NCI-H2227 treated with DMSO at 0.1 percent for 48 hours (cell line): ENCODE results near the gene SMARCAD1.
"Not testable (repeated sequence)": the region's sequence is repeated elsewhere in the genome, so short reads cannot be mapped to it uniquely, and the experiment has no call there.

Experiments used
- DNase-seq: peaks from one replicate; lab custom pipeline; 2025; lab: John Stamatoyannopoulos, UW

SMARCAD1 gene

DNA sequence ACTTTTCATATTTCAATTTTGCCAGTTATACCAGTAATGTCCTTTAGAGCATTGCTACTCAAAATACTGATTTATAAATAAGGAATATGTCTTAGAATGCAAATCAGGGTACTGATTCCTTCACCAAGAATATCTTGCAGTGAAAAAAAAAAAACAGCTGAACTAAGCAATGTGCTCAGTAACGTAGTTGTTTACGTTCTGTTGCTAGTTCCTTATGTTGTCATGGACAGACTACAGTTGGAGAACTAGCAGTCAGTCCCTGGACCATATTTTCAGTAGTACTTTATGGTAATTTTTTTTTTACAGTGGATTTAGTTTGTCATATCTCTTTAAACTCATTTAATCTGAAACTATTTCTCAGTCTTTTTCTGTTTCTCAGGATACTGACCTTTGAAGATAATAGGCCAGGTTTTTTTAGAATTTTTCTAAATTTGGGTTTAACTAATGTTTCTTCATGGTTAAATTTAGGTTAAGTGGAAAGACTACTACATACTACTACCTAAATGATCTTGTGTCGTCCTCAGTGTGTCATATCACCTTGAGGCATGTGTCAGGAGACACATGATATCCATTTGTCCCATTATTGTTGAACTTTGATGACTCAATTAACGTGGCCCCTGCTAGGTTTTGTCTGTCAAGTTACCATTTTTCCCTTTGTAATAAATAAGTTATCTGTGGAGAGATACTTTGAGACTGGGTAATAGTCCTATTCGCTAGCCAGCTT, 21.0 kb downstream of the SMARCAD1 start:
- DNase-seq: no peak

DNA sequence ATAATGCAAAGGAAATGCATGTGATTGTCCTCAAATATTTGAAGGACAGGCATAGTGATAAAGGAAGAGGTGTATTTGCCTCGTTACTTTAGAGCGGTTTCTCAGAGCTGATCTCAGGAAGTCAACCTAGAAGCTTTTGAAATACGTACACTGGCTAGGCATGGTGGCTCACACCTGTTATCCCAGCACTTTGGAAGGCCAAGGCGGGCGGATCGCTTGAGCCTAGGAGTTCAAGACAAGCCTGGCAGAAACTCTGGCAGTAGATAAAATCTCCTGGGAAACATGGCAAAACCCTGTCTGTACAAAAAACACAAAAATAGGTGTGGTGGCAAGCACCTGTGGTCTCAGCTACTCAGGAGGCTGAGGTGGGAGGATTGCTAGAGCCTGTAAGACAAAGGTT, 24.9 kb downstream of the SMARCAD1 start:
- no peak for DNase-seq

DNA sequence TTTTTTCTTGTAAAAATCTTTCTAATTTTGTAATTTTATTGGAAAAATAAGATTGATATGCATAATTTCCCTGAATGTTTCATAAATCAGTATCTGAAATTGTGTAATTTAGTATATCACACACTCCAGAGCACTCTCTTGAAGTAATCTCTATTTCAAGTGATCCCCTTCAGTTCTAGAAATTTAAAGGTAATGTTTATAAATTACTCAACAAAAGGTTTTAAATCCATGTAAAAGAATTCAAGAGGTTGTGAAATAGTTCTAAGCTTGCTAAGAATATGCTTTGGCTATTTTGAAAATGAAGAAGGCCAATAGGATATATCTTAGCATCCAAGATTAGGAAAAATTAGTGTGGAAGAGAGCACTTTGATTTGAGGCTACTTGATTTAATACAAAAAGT, 28.2 kb downstream of the SMARCAD1 start:
- DNase-seq: no peak

DNA sequence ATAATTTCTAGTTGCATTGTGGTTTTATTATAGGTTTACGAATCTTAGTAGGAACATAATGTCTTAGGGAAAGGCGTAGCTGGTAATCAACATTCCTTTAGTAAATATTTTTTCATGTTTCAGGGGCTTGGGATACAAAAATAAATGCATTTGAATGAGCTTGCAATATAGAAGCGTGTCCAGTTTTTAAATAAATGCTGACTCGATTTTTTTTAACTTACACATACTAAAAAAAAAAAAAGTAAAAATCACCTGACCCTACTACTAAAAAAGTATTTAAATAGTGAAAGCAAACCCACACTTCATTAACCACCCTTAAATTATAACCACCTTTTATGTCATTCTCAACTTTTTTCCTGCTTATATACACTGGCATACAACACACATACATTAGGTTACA, 29.6 kb downstream of the SMARCAD1 start:
- no peak for DNase-seq

DNA sequence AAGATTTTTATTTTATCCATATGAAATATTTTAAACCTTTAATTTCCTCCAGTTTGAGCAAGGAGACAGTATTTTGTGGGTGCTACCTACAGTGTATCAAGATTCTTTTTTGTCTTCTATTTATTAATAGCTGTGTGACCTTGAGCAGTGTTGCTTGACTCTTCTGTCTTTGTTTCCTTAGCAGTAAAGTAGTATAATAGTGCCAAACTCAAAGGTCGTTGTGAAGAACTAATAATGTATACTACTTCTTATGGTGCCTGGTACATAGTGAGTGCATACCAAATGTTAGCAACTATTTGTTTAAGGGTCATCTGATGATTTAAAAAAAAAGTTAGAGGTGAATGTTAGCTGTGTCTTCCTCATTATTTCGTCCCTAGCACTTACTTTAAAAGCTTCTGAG, 30.5 kb downstream of the SMARCAD1 start:
- DNase-seq: no peak

DNA sequence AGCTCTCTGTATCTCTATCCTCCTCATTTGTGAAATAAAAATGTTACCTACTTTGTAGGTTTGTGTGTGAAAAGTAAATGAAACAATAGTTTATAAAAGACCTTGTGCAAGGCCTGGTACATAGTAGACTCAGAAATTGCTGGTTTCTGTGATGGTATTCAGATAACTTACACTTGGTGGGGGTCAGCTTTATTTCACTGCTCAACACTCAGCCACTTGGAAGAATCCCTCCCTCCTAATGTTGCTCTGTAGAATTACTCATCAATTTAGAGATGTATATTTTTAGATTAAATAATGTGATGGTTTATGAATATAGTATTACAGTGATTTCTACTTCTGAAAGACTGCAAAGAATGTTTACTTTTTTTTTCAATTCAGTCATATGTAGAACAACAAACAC, 32.7 kb downstream of the SMARCAD1 start:
- DNase-seq: no peak

DNA sequence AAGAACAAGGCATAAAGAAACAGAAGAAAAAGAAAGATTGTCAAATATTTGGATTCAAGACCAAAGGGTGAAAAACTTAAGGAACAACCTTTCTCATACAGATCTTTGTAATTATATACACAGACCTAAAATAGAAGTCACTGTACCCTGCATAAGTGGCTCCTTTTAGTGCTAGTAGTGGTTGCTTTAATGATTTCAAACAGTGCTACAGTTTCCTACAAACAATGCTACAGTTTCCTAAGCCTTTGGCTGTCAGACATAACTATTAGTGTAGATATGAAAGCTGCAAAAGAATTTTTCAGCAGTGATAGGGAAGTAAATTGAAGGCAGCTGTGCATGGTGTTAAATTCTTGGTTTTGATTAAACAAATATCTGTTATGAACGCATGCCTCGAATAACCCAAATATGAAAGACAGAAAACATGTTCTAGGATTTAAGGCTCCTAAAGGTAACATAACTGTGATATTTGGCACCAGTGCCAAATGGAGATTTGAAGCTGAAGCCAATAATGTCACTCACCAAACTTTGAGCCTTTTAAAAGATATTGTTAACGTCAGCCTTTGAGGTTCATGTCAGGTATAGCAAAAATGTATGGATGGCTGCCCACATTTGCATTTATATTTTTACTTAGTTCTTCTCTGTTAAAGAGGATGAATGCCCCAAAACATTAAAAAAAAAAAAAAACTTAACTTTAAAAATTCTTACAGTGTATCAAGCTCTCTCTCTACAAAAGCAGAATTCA, 36.6 kb downstream of the SMARCAD1 start:
- no peak for DNase-seq

DNA sequence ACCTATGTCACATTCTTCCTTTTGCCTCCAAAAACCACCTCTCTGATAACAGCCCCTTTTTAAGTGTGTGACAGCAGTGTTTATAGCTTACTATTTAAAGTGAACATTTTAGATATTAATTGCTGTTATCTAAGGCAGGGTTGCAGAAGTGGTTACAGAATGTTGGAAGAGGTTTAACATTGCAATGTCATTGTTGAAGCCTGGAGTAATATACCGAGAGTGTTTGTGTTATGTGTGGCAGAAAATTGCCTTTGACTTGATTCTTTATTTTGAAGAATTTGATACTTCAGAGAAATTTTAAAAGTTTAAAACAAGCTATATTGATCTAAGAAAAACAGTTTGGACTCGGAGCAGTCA, 37.1 kb downstream of the SMARCAD1 start:
- no peak for DNase-seq

DNA sequence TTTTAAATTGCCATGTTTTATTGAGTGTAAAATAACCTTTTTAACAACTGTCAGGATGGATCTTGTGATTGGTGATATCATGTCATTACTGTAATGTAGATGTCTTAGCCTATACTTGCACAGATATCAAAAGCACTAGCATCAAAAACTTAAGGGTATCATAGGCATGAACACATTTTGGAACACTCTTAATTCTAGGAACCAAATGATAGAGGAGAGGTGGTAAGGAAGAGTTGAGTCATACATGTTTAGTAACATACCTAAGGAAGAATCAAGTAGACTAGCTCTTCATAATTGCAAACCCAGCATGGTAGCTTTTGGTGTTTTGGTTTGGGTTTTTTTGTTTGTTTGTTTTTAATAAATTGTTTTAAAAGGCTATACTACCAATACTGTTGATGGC, 43.4 kb downstream of the SMARCAD1 start:
- no peak for DNase-seq

DNA sequence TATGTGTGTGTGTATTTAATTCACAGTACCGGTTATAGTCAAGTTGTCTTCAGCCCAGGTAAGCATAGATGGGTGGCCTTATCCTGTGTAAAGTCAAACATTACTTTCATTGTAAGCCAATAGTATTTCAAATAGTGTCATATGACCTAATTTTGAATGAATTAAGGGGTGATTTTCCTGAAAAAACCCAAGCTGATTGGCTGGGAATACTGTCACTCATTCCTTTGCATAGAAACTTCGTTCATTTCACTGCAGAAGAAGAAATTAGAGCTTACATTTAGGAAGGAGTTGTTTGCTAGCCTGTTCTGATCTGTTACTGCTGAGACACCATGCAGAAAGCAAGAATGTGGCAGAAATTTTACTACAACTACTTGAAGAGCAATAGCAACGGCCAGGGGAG, 45.4 kb downstream of the SMARCAD1 start:
- no peak for DNase-seq

DNA sequence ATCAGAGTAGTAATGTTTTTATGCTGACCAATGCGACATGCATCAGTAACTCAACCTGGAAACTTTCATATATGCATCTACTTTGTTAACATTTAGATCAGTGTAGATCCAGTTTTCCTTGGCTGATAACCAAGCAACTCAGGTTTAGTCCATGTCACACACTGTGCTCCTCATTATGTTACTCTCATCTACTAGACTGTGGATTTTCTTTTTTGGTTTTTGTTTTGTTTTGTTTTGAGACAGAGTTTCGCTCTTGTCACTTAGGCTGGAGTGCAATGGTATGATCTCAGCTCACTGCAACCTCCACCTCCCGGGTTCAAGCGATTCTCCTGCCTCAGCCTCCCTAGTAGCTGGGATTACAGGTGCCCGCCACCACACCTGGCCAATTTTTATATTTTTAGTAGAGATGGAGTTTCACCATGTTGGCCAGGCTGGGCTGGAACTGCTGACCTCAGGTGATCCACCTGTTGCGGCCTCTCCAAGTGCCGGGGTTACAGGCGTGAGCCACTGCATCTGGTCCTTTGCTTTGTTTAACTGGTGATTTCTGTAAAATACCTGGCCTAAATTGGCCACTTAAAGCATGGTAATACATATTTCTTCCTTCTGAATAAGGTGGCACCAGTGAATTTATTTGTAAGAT, 48.6 kb downstream of the SMARCAD1 start:
- DNase-seq: no peak

DNA sequence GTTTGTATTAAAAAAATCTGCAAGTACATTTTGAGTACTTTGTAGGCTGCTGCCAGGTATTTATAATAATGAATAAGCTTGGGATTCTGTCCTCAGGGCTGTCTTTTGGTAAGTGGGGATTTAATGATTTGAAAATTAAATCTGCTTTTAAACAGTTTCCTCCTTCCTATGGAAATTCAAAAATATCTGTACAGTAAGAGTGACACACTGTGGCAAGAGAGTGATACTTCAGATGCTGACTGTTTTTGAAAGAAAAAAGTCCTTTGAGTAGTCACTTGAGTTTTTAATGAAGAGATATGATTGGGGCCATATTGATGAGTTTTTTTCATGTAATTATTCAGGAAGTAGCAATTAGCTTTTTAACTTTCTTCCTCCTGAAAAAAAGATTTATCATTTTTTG, 49.2 kb downstream of the SMARCAD1 start:
- DNase-seq: no peak

DNA sequence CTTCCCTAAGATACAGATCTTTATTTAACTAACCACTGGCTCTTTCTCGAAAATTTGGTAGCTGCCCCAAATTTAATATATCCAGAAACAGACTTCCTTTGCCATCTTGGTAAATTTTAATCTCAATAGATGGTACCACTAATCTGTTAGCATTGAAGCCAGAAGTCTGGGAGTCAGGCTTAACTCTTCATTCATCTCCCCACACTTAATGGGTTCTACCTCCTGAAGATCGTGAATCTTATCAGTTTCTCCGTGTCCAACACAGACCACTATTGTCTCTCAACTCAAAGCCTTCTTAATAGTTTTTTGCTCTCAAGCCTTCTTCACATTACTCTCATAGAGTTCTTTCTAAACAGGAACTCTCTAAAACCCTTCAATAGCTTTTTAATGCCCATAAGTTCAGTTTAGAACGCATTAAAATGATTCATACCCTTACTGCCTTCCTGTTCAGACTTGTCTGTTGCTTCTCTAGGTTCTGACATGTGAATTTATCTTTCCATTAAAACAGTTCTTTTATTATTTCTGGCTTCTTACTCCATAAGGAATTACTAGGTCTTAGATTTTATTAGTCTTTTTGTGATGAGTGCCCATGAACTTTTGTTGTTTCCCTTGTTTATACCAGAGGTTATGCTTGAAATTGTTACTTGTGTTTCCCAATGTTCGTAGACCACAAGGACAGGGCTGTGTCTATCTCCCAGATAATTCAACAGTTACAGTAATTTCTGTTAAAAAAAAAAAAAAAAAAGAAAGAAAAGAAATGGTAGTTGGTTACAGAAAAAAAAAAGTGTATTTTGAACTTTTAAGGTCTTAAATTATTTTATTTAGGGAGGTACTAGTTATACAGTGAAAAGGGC, 54.7 kb downstream of the SMARCAD1 start:
- no peak for DNase-seq

DNA sequence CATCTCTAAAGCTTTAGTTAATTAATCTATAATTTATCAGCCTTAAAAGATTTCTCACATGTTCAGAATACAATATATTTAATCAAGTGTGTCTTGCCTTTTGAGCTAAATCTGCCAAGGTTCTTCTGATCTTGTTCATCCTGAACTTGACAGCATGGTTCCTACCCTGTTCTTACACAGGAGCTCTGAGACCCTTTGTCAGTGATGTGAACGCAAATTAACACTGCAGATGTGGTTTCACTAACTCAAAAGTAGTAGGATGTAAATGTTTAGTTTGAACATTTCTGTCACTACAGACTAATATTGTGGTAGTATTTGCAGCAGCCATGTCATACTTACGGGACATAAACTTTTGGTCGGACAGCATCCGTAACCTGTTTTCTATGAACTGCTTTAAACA, 59.4 kb downstream of the SMARCAD1 start:
- no peak for DNase-seq

DNA sequence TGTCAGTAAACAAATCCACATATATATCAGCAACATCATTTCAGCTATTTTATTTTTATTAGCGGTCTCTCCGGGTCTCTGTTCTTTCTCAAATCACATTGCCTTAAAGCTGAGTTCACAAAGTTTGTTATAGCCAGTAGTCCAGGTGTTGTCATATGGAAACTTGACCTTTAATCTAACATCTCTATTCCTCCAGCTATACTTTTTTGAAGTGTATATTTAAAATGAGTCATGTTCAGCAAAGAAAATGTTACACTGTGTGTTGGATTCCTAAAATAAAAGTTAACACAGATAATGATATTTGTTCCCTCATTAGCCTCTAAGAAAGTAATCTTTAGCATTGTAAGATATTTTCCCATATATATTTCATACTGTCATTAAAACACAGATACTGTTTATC, 63.6 kb downstream of the SMARCAD1 start:
- DNase-seq: no peak

DNA sequence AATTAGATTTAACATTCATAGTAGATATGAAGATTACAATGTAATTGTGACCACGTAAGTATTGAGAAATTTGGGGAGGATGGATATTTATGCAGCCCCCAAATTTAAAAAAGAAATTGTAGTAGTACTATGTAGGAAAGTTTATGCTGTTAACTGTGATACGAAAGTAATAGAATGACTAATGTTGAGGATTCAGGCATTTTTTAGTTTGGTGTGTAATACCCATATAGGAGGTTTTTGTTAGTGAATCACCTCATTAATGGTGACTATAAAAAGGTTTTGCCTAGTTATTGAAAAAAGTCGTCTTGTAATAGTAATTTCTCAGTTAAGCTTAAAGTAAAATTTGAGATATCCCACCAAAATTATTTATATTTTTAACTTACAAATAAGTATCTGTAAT, 67.2 kb downstream of the SMARCAD1 start:
- no peak for DNase-seq

DNA sequence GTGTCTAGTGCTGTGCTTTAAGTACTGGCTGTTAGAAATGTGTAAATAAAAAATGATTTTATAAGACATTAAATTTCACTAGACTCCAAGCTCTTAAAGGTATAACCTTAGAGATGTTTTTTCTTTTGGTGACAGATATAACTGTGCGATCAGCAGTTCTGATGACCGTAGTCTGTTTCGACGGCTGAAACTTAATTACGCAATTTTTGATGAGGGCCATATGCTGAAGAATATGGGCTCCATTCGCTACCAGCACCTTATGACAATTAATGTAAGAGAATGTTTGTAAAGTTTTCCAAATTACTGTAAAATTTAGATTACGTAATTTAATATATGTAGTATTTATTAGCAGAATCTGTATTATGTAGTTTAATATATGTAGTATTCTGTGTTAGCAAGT, 68.5 kb downstream of the SMARCAD1 start:
- no peak for DNase-seq

DNA sequence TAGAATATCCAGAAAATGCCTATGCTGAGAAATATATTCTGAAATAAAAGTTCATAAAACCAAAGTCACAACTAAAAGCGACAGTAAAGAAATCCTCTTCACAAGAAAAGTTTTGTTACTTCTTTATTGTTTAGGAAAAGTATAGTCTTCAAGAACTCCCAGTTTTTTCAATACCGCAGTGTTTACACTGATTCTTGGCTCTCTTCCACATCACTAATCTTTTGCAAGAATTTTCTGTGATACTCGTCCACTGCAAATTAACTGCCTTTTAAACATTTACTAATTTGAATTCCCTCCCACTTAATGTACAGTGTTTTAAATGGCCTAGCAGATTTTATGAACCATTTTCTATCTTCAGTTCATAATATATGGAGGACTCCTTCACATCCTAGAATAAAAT, 69.9 kb downstream of the SMARCAD1 start:
- no peak for DNase-seq

DNA sequence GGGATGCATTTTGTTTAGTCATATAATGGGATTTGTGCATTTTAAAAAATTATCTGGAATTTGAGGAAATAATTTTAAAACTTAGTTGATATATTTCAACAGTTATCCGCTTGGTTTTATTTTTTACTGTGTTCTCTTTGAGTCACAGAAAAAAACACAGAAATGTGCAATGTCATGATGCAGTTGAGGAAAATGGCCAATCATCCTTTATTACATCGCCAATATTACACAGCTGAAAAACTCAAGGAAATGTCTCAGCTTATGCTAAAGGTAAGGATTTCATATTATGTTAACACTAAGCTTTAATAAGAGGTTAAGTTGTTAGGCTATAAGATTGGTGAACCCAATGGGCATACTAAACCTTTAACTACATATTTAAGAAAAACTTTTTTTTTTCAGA, 71.1 kb downstream of the SMARCAD1 start:
- no peak for DNase-seq

DNA sequence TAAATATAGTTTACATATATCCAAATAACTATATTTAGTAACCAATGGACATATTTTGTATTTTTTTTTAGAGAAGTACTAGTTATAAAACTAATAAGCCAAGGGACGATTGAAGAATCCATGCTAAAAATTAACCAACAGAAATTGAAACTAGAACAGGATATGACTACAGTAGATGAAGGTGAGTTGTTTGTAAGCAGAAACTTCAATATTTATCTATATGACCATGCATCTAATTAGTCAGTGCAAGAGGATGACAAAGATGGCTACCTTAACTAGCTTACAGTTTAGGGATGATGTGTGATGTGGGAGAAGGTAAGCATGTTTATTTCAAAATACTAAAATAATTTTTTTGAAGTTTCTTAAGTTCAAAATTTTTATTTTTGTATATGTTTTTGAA, 77.2 kb downstream of the SMARCAD1 start:
- no peak for DNase-seq

DNA sequence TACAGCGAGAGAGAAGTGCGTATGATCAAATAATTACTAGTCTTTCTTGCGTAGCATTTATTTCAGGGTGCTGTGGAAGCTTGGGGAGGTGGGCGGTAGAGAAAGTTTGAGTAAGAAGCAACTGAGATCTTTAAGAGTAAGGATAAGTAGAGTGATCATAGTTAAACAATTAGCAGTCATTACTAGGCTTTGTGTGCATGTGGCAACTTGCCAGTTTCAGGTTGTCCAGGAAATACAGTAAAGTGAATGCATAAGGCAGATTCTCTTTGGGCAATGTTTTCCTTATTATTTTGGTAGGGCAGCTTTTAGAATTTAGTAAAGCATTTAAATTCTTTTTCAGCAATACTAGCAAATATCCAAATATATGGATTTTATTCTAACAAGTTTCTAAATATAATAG, 78.0 kb downstream of the SMARCAD1 start:
- no peak for DNase-seq

DNA sequence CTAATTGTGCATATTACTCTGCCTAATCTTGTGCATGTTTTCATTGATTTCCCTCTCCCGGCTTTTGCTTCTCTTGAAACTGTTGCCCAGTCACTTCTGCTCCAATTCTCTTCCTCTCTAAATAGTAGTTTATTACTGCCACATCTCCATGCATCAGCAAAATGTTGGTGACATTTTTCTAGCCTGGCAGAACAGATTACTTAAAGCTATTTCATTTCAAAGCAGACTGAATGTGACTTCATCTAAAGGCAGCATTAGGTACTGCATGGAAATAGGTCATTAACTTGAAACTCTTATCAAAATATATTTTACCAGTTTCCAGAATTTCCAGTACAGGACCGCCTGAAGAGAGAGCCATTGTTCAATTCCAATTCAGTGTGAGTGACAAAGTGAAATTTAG, 82.6 kb downstream of the SMARCAD1 start:
- no peak for DNase-seq

DNA sequence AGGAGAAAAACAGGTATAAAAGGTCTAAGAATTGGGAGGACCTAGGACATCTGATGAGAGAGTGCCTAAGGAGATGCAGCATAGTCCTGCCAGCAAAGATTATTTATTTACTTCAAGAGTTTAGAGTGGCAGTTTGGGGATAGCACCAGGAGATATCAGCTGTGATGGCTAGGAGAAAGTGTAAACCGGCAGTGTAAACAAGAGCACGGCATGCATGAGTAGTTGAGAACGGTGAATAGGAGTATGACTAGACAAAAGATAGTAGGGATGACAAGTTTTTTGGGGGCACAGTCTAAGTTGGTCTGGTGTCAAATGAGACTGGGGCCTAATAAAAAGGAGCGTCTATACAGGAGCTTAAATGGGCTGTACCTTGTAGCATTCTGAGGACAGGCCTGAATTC, 86.3 kb downstream of the SMARCAD1 start:
- DNase-seq: not testable (repeated sequence)
